Endometrium (tissue), 2 donors: Measurements from ENCODE around the gene ZNF618.

Experiments used
- FAIRE-seq: peaks from 2 replicates; lab custom pipeline; 2012; peaks lifted over from hg19 to GRCh38; lab: Jason Lieb, UNC
- donor health status: control.
- donor health status: control.

The ZNF618 gene

DNA sequence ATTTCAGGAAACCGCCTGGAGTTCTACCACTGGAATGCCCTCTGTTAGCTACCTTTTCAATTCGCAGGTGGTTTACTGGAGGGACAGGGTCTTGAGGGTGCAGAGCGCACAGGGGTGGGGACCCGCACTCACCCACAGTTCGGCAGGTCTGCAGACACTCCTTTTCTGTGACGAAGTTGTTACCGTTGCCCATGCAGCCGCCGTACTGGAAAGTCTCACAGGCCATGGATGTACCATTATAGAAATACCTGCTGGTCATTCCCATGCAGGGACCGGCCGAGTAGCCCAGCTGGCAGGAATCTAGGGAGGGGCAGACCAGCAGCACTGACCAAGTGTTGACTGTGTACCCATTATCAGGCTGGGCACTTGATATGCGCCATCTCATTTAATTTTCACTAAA lies 185.2 kb downstream of the ZNF618 start:
- FAIRE-seq: no peak

GRCh38 chr9:114061830-114062474 lies 185.8 kb downstream of the ZNF618 start:
- no peak for FAIRE-seq

- FAIRE-seq: no peak
Observed at GRCh38 chr9:114065304-114065703, 189.2 kb downstream of the ZNF618 start.

DNA sequence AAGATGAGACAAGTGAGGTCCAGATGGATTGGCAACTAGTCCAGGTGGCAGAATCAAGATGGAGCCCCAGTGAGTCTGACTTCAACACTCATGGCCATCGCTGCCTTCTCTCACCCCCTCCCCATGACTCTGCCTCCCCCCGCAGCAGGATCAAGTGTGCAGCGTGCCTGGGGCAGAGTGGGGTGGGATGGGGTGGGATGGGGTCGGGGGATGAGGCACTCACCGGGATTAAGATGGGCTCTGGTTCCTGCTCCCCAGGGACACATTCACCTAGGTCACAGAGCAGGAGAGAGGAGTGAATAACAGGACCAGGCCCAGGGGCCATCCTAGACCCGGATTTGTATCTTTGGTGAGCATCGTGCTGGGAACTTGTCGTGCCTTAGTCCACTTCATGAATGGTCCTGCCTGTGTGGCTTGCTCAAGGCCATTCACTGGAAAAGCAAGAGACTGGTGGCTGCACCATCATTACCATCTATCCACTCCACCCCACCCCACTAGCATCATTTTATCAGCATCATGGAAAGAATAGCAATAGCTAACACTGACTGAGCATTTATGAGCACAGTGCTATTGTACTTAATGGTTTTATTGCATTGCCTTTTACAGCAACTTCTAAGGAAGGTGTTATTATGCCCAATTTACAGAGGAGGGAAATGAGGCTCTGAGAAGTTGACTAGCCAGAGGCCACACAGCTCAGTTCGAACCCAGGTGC lies 193.5 kb downstream of the ZNF618 start:
- FAIRE-seq: no peak

GRCh38 chr9:114070188-114071103 lies 194.3 kb downstream of the ZNF618 start:
- FAIRE-seq: no peak

DNA sequence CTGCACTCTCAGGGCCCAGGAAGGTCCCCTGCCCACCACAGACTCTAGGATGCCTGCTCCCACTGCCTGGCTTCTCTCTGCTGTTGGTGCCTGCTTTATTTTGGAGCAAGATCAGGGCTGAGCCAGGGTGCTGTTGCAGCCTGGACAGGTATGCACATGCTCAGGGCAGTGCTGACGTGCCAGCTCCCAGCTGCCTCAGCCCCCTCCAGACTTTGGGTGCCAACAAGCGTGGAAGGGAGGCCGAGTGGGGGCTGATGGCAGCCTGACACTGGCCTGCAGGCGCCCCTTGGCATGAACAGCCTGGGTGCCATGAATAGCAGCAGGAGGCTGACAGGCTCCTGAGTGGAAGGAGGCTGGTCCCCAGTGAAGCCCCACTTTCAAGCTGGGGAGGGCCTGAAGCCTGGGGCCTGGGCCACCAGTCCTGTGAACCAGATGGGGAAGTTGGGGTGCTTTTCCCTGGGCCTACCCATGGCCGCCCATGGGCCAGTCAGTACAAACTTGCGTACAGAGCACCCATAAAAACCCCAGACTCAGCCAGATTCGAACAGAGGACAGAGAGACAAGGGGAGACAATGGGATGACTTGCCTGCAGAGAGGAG lies 195.2 kb downstream of the ZNF618 start:
- FAIRE-seq: no peak

DNA sequence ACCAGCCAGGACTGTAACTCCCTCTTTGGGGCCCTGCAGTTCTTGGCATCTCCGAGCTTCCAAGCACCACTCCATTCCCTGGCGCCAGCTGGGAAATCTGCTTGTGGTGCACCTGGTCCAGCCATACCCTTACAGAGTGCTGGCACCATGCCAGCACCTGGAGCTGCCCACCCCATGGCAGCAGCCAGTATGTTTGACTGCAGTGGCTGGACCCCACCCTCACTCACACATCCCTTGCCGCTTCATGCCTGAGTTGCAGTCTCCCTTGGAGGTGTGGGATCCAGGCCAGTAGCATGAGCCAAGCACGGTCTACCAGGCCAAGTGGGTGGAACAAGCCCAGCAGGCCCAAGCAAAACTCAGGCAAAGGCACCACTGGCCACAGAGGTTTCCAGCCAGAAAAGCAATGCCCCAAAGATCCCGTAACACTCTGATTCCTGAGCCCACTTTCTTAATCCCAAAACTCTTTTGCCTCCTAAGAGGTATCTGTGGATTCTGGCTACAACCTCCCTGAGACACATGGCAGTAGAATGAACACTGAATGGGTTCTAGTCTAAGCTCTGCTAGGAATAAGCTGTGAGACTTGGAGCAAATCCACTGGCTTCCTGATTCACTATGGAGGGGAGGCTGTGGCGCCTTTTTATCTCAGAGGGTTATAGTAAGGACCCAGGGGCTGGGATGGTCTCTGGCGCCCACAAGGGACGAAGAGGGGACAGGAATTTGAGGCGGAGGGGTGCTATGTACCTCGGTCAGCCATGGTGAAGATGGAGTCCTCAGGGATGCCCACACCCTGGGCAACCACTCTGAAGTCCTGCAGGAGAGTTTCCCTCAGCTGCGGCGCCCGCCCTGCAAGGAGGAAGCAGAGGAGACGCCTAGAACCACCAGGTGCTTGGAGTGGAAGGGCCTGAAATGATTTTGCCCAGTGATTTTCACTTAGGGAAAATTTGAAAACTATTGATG lies 196.4 kb downstream of the ZNF618 start:
- no peak for FAIRE-seq

DNA sequence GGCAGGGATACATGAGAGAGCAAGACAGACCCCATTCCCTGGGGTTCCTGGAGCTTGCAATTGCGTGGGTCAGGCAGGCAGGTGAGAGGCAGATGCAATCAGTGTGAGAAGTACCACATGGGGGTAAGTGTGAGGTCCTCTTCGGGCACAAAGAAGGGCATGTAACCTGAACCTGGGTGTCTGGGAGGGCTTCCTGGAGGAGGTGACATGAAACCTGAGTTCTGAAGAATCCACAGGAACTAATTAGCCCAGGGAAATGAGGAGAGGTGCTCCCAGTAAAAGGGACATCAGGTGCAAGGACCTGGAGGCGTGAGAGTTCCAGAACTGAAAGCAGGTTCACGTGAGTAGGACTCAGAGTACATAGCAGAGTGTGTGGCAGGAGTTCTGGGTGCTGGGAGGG lies 199.5 kb downstream of the ZNF618 start:
- FAIRE-seq: no peak

DNA sequence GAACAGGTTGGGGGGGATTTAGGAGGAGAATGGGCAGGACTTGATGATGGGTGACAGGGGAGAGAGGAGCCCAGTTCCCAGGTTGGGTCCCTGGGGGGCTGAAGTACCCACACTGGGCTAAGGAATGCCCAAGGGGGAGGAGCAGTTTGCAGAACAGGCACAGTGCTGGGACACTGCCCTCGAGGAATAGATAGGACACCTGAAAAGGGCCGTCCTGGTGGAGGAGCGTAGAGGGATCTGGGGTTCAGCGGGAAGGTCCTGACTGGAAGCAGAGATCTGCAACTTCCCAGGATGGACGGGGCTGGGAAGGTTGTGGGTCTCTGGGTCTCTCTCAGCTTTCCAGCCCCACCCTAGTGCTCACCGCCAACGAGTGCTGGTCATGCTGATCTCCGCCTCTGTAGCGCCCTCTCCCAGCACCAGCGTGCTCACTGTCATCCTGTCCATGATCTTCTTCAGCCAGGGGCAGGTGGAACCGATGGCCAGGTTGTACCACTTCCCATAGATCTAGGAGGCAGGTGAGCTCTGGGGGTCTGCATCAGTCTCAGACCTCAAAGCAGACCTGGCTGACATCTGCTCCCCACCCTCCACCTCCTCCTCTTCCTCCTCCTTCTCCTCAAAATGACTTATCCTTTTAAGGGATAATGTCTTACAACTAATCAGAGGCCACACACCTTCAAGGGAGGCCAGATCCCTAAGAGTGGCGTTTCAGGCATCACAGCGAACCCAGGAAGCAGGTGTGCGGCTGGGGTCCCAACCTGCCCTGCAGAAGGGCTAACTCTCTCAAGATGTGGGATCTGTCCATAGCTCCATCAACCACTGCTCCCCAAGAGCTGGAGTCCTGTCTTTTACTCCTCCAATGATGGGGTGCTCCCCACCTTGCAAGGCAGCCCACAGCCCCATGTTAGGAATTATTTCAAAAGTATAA lies 200.4 kb downstream of the ZNF618 start:
- FAIRE-seq: no peak

DNA sequence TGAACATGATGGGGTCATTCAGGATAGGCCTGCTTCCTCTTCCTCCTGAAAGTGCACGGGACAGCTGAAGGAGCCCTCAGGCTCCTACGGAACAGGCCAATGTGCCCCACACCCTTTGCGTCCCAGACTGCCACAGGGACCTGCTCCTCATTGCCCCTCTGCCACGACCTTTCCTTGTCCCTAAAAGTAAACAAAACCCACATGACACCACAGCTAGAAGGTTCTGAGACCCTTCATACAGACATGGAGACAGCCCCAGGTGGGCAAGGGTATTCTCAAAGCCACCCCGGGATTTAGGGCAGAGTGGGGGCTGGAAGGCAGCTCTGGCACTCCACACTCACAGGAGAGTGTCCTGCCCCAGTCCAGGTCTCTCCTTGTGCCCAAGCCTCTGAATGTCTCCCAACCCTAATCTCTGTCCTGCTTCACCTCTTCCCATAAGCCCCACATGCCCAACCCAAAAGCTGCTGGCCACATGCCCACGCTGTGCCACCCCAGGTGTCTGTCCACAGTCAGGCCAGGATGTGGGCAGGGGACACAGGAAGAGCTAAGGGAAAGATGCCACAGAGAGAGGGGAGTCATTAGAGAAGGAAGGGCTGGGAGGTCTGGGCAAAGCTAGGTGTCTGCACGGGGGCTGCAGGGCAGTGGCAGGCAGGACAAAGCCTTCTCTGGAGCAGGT lies 201.2 kb downstream of the ZNF618 start:
- FAIRE-seq: no peak

DNA sequence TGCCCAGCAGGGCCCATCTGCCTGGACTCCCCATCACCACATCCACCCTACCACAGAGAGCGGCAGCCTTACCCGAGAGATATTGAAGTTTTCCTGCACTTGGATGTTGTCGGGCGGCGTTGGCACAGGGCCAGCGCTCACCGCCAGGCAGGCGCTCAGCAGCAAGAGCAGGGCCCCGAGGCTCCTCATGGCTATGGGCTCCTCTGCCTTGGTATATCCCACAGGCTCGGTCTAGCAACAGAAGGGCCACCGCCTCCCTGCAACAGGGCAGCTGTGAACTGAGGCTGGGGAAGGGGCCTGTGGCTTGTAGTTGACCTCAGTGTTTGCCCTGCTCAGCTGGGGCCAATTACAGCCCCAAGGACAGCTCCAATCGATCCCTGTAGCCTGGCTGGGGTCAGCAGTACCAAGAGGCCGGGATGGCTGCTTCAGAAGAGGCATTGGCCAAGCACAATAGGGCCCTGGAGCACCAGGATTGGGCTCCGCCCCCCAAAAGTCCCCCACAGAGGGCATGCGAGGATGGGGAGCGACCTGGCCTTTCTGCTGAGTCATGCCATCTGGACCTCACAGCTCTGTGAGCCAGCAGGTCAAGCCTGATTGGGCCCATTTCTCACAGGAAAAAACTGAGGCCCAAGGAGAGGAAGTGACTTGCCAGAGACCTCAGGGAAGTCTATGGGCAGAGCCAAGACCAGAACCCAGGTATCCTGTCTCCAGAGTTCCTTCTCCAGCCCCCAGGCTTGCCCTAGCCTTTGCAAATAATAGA lies 202.1 kb downstream of the ZNF618 start, which contains the start of gene AMBP:
AMBP (minus strand) TSS at position 280 of the 760 bp plus-strand sequence; CDS start at position 189, 91 bp downstream.
- FAIRE-seq: no peak

DNA sequence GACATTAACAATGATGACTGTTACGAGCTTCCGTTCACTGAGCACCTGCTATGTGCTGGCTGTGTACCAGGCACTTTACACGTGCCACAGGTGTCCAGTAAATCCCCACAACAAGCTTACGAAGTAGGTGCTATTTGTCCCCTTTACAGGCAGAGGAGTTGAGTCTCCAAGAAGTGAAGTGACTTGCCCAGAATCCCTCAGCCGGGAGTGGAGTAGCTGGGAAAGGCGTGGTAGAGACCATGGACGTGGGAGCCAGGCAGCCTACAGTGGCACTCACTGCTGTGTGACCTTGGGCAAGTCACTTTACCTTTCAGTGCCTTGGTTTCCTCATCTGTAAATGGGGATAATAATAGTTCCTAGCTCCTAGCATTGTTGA lies 202.7 kb downstream of the ZNF618 start:
- FAIRE-seq: no peak

DNA sequence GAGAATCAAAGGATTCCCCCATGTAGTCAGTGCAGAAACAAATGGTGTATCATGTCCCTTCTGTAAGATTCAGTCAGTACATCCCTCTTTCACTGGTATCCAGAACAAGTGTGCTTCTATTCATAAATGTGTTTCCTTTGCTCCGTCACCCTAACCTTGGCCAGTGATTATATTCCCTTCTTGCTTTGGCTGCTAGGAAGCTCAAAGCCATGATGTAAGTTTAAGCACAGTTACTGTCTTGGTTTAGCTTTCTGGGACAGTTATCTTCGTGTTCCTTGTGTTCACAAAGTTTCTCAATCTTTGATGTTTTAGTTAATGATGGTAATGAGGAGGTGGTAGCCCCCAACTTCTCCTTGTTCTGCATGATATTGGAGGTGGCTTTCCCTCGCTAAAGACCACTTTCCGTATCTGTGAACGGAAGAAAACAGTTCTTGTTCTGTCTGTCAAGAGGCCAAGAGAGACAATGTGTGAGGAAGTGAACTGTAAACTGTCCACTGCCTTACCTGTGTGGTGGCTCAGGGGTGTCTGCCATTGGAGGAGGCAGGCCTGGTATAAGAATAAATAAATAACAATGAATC lies 204.2 kb downstream of the ZNF618 start:
- FAIRE-seq: no peak

DNA sequence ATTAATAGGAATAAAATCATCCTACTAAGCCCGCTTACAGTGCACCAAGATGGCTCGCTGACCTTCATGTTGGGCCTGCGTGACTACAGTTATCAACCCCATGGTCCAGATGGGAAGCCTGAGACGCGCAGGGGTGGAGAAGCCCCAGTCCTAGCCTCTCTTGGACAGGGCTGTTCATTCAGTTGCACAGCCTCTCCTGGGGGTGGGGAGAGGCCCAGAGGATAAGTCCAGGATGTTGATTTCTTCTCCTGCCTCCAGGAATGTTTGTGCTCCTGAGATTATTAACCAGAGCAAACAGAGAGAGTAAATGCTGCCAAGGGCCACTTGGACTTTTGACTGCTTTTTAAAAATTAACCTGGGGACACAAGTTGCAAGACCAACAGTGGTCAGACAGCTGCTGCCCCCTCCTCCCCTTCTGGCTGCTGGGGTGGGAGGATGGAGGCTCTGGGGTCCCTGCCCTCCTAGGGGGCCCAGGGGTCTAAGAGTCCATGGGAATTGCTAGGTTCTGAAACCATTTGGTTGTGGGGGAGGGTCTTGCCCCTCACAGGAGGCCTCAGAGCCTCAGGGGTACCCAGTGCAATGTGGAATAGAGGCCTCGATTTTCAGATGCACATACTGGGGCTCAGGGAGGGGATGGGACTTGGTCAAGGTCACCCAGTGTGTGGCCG lies 204.8 kb downstream of the ZNF618 start:
- FAIRE-seq: no peak

DNA sequence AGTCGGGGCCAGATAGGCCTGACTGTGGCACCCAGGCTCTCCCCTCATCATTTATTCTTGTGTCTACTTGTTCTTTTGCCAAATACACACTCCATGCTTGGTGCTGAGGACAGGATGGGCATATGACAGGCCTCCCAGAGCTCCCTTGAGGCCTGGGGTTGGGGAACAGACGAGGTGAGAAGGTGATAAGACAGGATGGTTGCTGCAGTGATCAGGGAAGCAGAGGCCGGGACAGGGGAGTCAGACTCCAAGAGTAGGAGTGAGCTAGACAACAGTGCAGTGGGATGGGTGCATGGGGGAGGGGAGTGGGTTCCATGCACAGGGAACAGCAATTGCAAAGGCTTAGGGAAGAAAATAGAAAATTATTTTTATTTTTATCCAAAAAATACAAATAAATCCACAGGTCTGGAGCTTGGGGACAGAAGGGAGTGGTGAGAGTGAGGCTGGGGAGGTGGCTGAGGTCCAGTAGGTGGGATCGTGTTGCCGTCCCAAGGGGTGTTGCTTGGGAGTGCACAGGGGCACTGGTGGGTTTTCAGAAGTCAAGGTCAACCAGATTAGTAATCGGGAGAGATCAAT lies 205.4 kb downstream of the ZNF618 start:
- FAIRE-seq: no peak

GRCh38 chr9:114082017-114082762 lies 206.1 kb downstream of the ZNF618 start:
- FAIRE-seq: no peak
